ENCODE results near the gene PILRA. TPM values are rescaled to one million over a fixed set of nuclear protein-coding genes. Genes with fewer than 3 reads are reported as not detected.

Gene PILRA
- polyA plus RNA-seq, 1 of the 3 experiments (the other 2 are of a cell fraction) = 0.89 TPM

GRCh38 chr7:100437150-100438100, 64.1 kb downstream of the PILRA start:
- Histone ChIP-seq H3K9ac (peak overlapping the region; percentile 91), H3K4me3 (ENCODE audit: low read depth in 2 of 2, low read length in 1 of 2) (peak overlapping the region; percentile 79 to 93), H4K20me1 (ENCODE audit: insufficient read depth) (no peaks in the 10 kb centered on the region), H3K4me2 (peak overlapping the region; percentile 100), H3K9me2 (no peaks in the 10 kb centered on the region), H3K27me3 (ENCODE audit: insufficient read depth) (no peaks in the 10 kb centered on the region), H3K27ac (ENCODE audit: low read depth in 2 of 2, low read length in 1 of 2) (peak overlapping the region in 1 of 2 experiments; percentile 79; a peak in 1 of 4 replicates), H3K4me1 (ENCODE audit: control insufficient read depth in 1 of 2, insufficient read depth in 2 of 2, low read depth in 1 of 2, low read length in 1 of 2) (peaks cover 6 to 28% of the 10 kb centered on the region in 2 experiments; a peak in 3 of 4 replicates), H3K79me2 (ENCODE audit: insufficient read depth) (peaks cover 35% of the 10 kb centered on the region), H2AFZ (ENCODE audit: low read depth) (peak overlapping the region; percentile 97), H3K9me3 (no peaks in the 10 kb centered on the region), H3K36me3 (replicated peaks in 1 of 2; ENCODE audit: control insufficient read depth in 1 of 2, insufficient read depth in 2 of 2, low read length in 1 of 2) (peaks cover 25 to 27% of the 10 kb centered on the region in 2 experiments), H3F3A (replicated peaks; ENCODE audit: insufficient read depth) (peaks cover 42% of the 10 kb centered on the region)
- DNase-seq = no peak
- CTCF ChIA-PET = interaction anchor here (0.8 to 3.1 kb wide), 11 partner anchors 9 to 415 kb away, joined by 3 to 30 read pairs (median 3); partner anchors contain the start of gene SLC12A9
- WGBS (ENCODE audit: low lambda C conversion rate) = 93% methylated on average over 28 of the region's 28 CpGs
- POLR2A ChIA-PET = interaction anchor here (0.7 to 1.6 kb wide), 5 partner anchors 9 to 175 kb away, joined by 3 to 7 read pairs (median 5); partner anchors contain the start of genes FBXO24, MOSPD3 and ZCWPW1
- TF ChIP-seq EP300 (IDR thresholded peaks at IDR 0.05; ENCODE audit: borderline replicate concordance in 1 of 2, low read depth in 1 of 2, low read length in 1 of 2) (no peak), CHD2 (IDR thresholded peaks at IDR 0.05; ENCODE audit: low read length, partially characterized antibody) (no peak), GABPA (IDR thresholded peaks at IDR 0.05; ENCODE audit: low read depth) (no peak), FOSL2 (IDR thresholded peaks at IDR 0.05; ENCODE audit: borderline replicate concordance, low read depth) (no peak), TEAD4 (IDR thresholded peaks at IDR 0.05; ENCODE audit: borderline replicate concordance, insufficient read depth) (no peak), GATA2 (CRISPR knock-in tag; IDR thresholded peaks at IDR 0.05) (no peak)

DNA sequence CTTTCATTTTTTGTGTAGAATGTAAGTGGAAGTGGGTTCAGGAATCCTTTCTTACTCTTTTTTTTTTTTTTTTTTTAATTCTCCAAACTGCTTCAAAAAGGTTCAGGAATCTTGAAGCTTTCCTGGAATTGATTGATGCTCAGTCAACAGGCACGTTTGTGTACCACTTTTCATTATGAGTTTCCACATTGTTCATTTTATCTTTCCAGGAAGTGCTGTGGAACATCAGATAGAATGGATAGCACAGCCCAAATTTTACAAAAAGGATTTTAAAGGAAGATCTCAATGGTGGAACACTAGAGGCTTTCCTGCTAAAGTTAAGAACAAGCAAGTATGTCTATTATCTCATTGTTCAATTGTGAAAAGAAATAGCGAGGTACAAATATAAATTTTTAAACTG, 64.9 kb downstream of the PILRA start:
- H3F3A ChIP-seq (replicated peaks; ENCODE audit: insufficient read depth) = peaks cover 42% of the 10 kb centered on the region
- H3K9me3 ChIP-seq = no peaks in the 10 kb centered on the region
- no peak overlapping the region for H3K27ac ChIP-seq (ENCODE audit: low read depth in 2 of 2, low read length in 1 of 2)
- H3K79me2 ChIP-seq (ENCODE audit: insufficient read depth) = peaks cover 27% of the 10 kb centered on the region
- H3K27me3 ChIP-seq (ENCODE audit: insufficient read depth) = no peaks in the 10 kb centered on the region
- no peaks in the 10 kb centered on the region for H4K20me1 ChIP-seq (ENCODE audit: insufficient read depth)
- H3K9me2 ChIP-seq = no peaks in the 10 kb centered on the region
- peaks cover 20 to 22% of the 10 kb centered on the region in 2 experiments for H3K36me3 ChIP-seq (replicated peaks in 1 of 2; ENCODE audit: control insufficient read depth in 1 of 2, insufficient read depth in 2 of 2, low read length in 1 of 2)
- H3K4me2 ChIP-seq = no peak overlapping the region
- WGBS (ENCODE audit: low lambda C conversion rate) = 67% methylated on average over 2 of the region's 2 CpGs
- POLR2A ChIA-PET = interaction anchor here (1.6 kb wide), 1 partner anchor 10 kb away, joined by 7 read pairs; the partner anchor contains the start of gene ZCWPW1
- no peak overlapping the region for H3K4me3 ChIP-seq (ENCODE audit: low read depth in 2 of 2, low read length in 1 of 2)
- H2AFZ ChIP-seq (ENCODE audit: low read depth) = no peak overlapping the region
- DNase-seq = no peak
- CTCF ChIA-PET = interaction anchor here (0.7 to 3.1 kb wide), 7 partner anchors 12 to 310 kb away, joined by 3 to 30 read pairs (median 4); no protein-coding TSS in a partner anchor
- no peak for TF ChIP-seq POLR2AphosphoS5 (IDR thresholded peaks at IDR 0.05; ENCODE audit: low read depth, low read length)
- no peak for TF ChIP-seq USF2 (IDR thresholded peaks at IDR 0.05; ENCODE audit: borderline replicate concordance, low read depth, low read length)
- TF ChIP-seq YY1 (IDR thresholded peaks at IDR 0.05; ENCODE audit: low read depth) = no peak
- TF ChIP-seq GATA2 (CRISPR knock-in tag; IDR thresholded peaks at IDR 0.05) = no peak
- TF ChIP-seq ZBTB33 (IDR thresholded peaks at IDR 0.05; ENCODE audit: borderline replicate concordance, low read depth) = no peak
- no peak for TF ChIP-seq USF1 (IDR thresholded peaks at IDR 0.05; ENCODE audit: borderline replicate concordance, low read depth)
- no peak for TF ChIP-seq SIN3A (IDR thresholded peaks at IDR 0.05; ENCODE audit: borderline replicate concordance, low read depth, low read length)
- no peak for TF ChIP-seq SMC3 (IDR thresholded peaks at IDR 0.05; ENCODE audit: low read depth, low read length)
- TF ChIP-seq TCF12 (IDR thresholded peaks at IDR 0.05) = no peak
- no peak for TF ChIP-seq CHD2 (IDR thresholded peaks at IDR 0.05; ENCODE audit: low read length, partially characterized antibody)
- TF ChIP-seq IRF3 (IDR thresholded peaks at IDR 0.05; ENCODE audit: low read depth, low read length) = no peak
- TF ChIP-seq PBX3 (IDR thresholded peaks at IDR 0.05) = no peak
- peaks cover 6 to 21% of the 10 kb centered on the region in 2 experiments; a peak in 3 of 4 replicates for H3K4me1 ChIP-seq (ENCODE audit: control insufficient read depth in 1 of 2, insufficient read depth in 2 of 2, low read depth in 1 of 2, low read length in 1 of 2)
- H3K9ac ChIP-seq = no peak overlapping the region

Measured in SK-N-SH (cell line).